ENCODE data around the gene SUCLG2. TPM values are rescaled to one million over a fixed set of nuclear protein-coding genes. Genes with fewer than 3 reads are reported as not detected.

The SUCLG2 gene
- total and polyA plus RNA-seq, 12 donors = 28.3 to 122 (median 97.4) TPM

- H3K9me3 ChIP-seq = peaks cover 0 to 10% (median 0%) of the 10 kb centered on the region in 11 donors
- no peak for ATAC-seq
- no peak overlapping the region for H3K4me3 ChIP-seq
- intact Hi-C loops (cut with DNase I) = no loop called here
- peaks cover 0 to 13% (median 0%) of the 10 kb centered on the region in 9 donors for H3K36me3 ChIP-seq
- H3K27me3 ChIP-seq = no peaks in the 10 kb centered on the region
- H3K27ac ChIP-seq = no peak overlapping the region
- DNase-seq = no peak
- WGBS, 2 donors = 96 to 97% methylated on average over 3 of the region's 3 CpGs
- no peak for TF ChIP-seq CTCF (IDR thresholded peaks at IDR 0.05)
- peaks cover 0 to 7% (median 0%) of the 10 kb centered on the region in 9 donors for H3K4me1 ChIP-seq
These were observed 78.0 kb downstream of the SUCLG2 start for GRCh38 chr3:67576441-67576840.

GRCh38 chr3:67569324-67569723 lies 85.1 kb downstream of the SUCLG2 start:
- ATAC-seq (no peak), DNase-seq (no peak)
- no peaks in the 10 kb centered on the region for H3K27me3 ChIP-seq
- TF ChIP-seq CTCF (IDR thresholded peaks at IDR 0.05) = no peak
- no peaks in the 10 kb centered on the region for H3K4me1 ChIP-seq
- H3K36me3 ChIP-seq = peaks cover 0 to 17% (median 0%) of the 10 kb centered on the region in 9 donors
- intact Hi-C loops (cut with DNase I) = no loop called here
- 97% methylated on average over 3 of the region's 3 CpGs for WGBS, 2 donors
- no peak overlapping the region for H3K27ac ChIP-seq
- no peak overlapping the region for H3K4me3 ChIP-seq
- H3K9me3 ChIP-seq = peaks cover 0 to 12% (median 0%) of the 10 kb centered on the region in 11 donors

- WGBS, 2 donors = 87 to 89% methylated on average over 5 of the region's 5 CpGs
- ATAC-seq = no peak
These were observed 86.5 kb downstream of the SUCLG2 start for GRCh38 chr3:67567893-67568292.

GRCh38 chr3:67564973-67565372 lies 89.4 kb downstream of the SUCLG2 start:
- DNase-seq (no peak), ATAC-seq (no peak)
- Histone ChIP-seq H3K27ac (no peak overlapping the region), H3K36me3 (peaks cover 0 to 8% (median 0%) of the 10 kb centered on the region in 9 donors), H3K4me3 (no peak overlapping the region), H3K4me1 (no peaks in the 10 kb centered on the region), H3K27me3 (no peaks in the 10 kb centered on the region), H3K9me3 (no peaks in the 10 kb centered on the region)
- intact Hi-C loops (cut with DNase I) = no loop called here
- 98 to 100% methylated on average over 1 of the region's 1 CpG for WGBS, 2 donors
- TF ChIP-seq CTCF (IDR thresholded peaks at IDR 0.05) = no peak

More at GRCh38 chr3:67567893-67568292, 86.5 kb downstream of the SUCLG2 start:
- no peak overlapping the region for H3K27ac ChIP-seq
- peaks cover 0 to 9% (median 0%) of the 10 kb centered on the region in 11 donors for H3K9me3 ChIP-seq
- no peak for DNase-seq
- no peaks in the 10 kb centered on the region for H3K4me1 ChIP-seq
- intact Hi-C loops (cut with DNase I) = no loop called here
- H3K36me3 ChIP-seq = peaks cover 0 to 17% (median 0%) of the 10 kb centered on the region in 9 donors
- no peak for TF ChIP-seq CTCF (IDR thresholded peaks at IDR 0.05)
- no peaks in the 10 kb centered on the region for H3K27me3 ChIP-seq
- H3K4me3 ChIP-seq = no peak overlapping the region
